Testis (tissue), 3 donors: ENCODE data around the gene GDF11. TPM values are rescaled to one million over a fixed set of nuclear protein-coding genes. Genes with fewer than 3 reads are reported as not detected.

Experiments used
- DNase-seq: peaks from one replicate; pipeline ENCODE4 v3.0.0-alpha.2; 2019
- H3K27ac ChIP-seq, 2 donors: fragments of 200-600 bp; sonication (generic); one replicate each; pipeline ENCODE4 v1.5.1; 2019
- H3K27me3 ChIP-seq: fragments of 200-600 bp; sonication (generic); one replicate; pipeline ENCODE4 v1.5.1; 2019
- H3K36me3 ChIP-seq: fragments of 200-600 bp; sonication (generic); one replicate; pipeline ENCODE4 v1.5.1; 2017; ENCODE audit warnings: low read depth; ENCODE audit errors: missing control alignments
- H3K4me1 ChIP-seq: fragments of 200-600 bp; sonication (generic); one replicate; pipeline ENCODE4 v1.5.1; 2019
- H3K4me3 ChIP-seq, 2 donors: fragments of 200-600 bp; sonication (generic); one replicate each; pipeline ENCODE4 v1.5.1; 2017 to 2019
- H3K9me3 ChIP-seq: fragments of 200-600 bp; sonication (generic); one replicate; pipeline ENCODE4 v1.5.1; 2017
- CTCF ChIP-seq, 3 experiments: fragments of 450-650 bp in 2 of 3; fragments of 200-600 bp in 1 of 3; sonication (generic) in 1 of 3; IDR thresholded peaks; one replicate each; pipeline ENCODE4 v1.5.1; 2016 to 2019; ENCODE audit warnings: antibody characterized with exemption in 3 of 3, mild to moderate bottlenecking in 2 of 3, moderate library complexity in 1 of 3
- POLR2A ChIP-seq: fragments of 450-650 bp; IDR thresholded peaks from one replicate; pipeline ENCODE4 v1.6.1; 2017; ENCODE audit warnings: antibody characterized with exemption, mild to moderate bottlenecking, moderate library complexity
- WGBS, 2 donors: methylation state at CpG; one replicate each; pipeline ENCODE4 v1.1.5; 2018; 5-methylcytosine and 5-hydroxymethylcytosine counted together
- intact Hi-C: fragments of 100-400 bp; cut with DNase I; formaldehyde crosslinking; loops from one replicate; pipeline ENCODE4 v1.15.1; 2023; ENCODE audit warnings: low total_unique reads
- polyA plus RNA-seq: library from polyadenylated mRNA; stranded (reverse); fragments of 350-450 nt; fragmentation: Illumina TruSeq; extraction: RNeasy Lipid Tissue Mini Kit (QIAGEN cat#74804); gene quantifications from one replicate; pipeline ENCODE4 v1.2.3, GENCODE V29; 2014; ENCODE audit warnings: low read depth, low replicate concordance; ENCODE audit not compliant: insufficient read depth
- total RNA-seq, 2 donors: library from RNA; depleted of rRNA; stranded (reverse); fragments of >200 nt; gene quantifications; one replicate each; pipeline ENCODE4 v1.2.3, GENCODE V29; 2016

GDF11 gene
- total and polyA plus RNA-seq, 3 donors from 2014 or later, result 3.0 to 3.3 (median 3.1) TPM

DNA sequence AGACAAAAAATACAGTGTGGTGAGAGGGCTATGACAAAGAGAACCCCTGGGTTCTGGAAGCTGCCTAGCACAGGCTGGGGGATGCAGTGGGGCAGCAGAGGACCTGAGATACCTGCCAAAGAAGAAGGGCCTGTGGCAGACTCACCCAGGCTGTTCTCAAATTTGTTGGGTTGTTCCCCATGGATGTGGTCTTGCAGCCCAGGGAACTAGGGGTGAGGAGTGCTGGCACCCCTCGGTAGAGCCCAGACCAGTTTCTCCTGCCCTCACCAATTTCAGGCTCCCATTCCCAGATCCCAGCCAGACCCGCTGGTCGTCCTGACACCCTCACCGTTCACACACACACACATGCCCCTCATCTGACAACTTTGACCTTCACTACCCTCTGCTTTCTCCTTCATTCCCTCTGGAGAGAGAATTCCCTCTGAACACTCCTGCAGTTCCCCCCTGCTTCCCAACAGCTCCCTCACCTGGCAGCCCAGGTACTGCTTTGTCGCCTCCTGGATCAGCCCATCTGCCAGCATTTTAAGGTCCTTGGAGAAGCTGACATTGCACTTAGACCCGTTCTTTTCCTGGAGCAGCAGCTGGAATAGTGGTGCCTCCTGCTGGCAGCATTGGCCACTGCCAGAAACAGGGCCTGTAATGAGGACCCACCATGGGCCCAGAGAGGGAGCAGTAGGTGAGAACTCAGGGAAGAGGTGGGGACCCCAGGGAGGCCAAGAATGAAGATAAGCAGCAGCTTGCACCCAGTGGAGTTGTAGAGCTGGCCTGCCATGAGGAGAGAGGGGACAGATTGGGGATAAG, 5.9 kb upstream of the GDF11 start:
- peak; percentile 82 for DNase-seq
- H3K27ac ChIP-seq, result peak overlapping the region; percentile 69 to 85
- H3K4me1 ChIP-seq, result peaks cover 15% of the 10 kb centered on the region
- H3K36me3 ChIP-seq, result no peaks in the 10 kb centered on the region
- no peak overlapping the region for H3K4me3 ChIP-seq
- intact Hi-C loops, result loop anchor here (10.0 kb wide), 1 partner anchor 68 kb away; no protein-coding TSS in a partner anchor
- H3K9me3 ChIP-seq, result no peaks in the 10 kb centered on the region
- TF ChIP-seq POLR2A, result no peak
- peak; percentile 66 to 78 (median 77) for TF ChIP-seq CTCF (IDR thresholded peaks at IDR 0.05)
- 49 to 54% methylated on average over 6 of the region's 6 CpGs for WGBS, 2 donors
- H3K27me3 ChIP-seq, result no peaks in the 10 kb centered on the region

DNA sequence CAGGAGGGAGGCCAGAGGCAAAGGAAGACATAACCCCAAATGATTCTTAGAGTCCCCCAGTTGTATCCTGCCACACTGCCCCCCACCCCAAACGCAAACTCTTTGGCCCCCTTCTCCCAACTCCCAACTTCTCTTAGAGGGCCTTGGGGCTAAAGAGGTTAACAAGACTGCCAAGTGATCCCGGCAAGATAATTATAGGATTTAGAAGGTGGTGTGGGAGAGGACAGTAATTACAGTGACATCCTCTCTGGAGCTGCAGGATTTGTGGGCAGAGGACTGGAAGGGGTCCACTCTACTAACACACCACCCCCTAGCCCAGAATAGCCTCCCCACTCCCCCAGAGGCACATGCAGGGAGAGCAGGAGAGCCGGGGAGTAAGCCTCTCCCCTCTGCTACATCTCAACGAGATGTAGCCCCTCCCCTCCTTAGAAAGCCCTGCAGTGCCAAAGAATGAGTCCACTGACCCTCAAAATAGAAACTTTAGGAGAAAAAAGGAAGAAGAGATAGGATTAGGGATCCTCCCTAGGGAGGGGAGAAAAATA, 5.3 kb upstream of the GDF11 start:
- no peak for TF ChIP-seq POLR2A
- no peak for TF ChIP-seq CTCF (IDR thresholded peaks at IDR 0.05)
- H3K27me3 ChIP-seq, result no peaks in the 10 kb centered on the region
- H3K4me1 ChIP-seq, result peaks cover 15% of the 10 kb centered on the region
- peak overlapping the region in 1 of 2 donors; percentile 69 for H3K4me3 ChIP-seq
- H3K27ac ChIP-seq, result peak overlapping the region; percentile 69 to 85
- H3K36me3 ChIP-seq, result no peaks in the 10 kb centered on the region
- intact Hi-C loops, result loop anchor here (10.0 kb wide), 1 partner anchor 67 kb away; no protein-coding TSS in a partner anchor
- WGBS, 2 donors, result 13 to 16% methylated on average over 4 of the region's 4 CpGs
- DNase-seq, result no peak
- H3K9me3 ChIP-seq, result no peaks in the 10 kb centered on the region

GRCh38 chr12:55738123-55739024, 4.5 kb upstream of the GDF11 start:
- TF ChIP-seq POLR2A (no peak), CTCF (IDR thresholded peaks at IDR 0.05) (peak; percentile 81 to 97 (median 96))
- no peaks in the 10 kb centered on the region for H3K36me3 ChIP-seq
- H3K27me3 ChIP-seq, result no peaks in the 10 kb centered on the region
- peak overlapping the region; percentile 46 to 69 for H3K4me3 ChIP-seq
- H3K27ac ChIP-seq, result peak overlapping the region; percentile 69 to 85
- 0 to 1% methylated on average over 13 to 14 of the region's 14 CpGs for whole genome bisulfite sequencing, 2 donors
- intact Hi-C loops, result loop anchor here (10.0 kb wide), 1 partner anchor 66 kb away; no protein-coding TSS in a partner anchor
- peak; percentile 93 for DNase-seq
- H3K9me3 ChIP-seq, result no peaks in the 10 kb centered on the region
- H3K4me1 ChIP-seq, result peaks cover 15% of the 10 kb centered on the region

- WGBS, 2 donors, result 63 to 82% methylated on average over 2 of the region's 2 CpGs
- no peaks in the 10 kb centered on the region for H3K36me3 ChIP-seq
Observed at GRCh38 chr12:55739025-55739378, 3.9 kb upstream of the GDF11 start.

More at GRCh38 chr12:55739025-55739378, 3.9 kb upstream of the GDF11 start:
- intact Hi-C loops, result loop anchor here (10.0 kb wide), 1 partner anchor 66 kb away; no protein-coding TSS in a partner anchor
- Histone ChIP-seq H3K4me1 (peaks cover 21% of the 10 kb centered on the region), H3K27ac (peak overlapping the region in 1 of 2 donors; percentile 85), H3K27me3 (no peaks in the 10 kb centered on the region), H3K9me3 (no peaks in the 10 kb centered on the region), H3K4me3 (peak overlapping the region; percentile 46 to 69)
- DNase-seq, result no peak
- TF ChIP-seq CTCF (IDR thresholded peaks at IDR 0.05) (no peak), POLR2A (no peak)
